ENCODE results near the gene PDIA4. TPM values are rescaled to one million over a fixed set of nuclear protein-coding genes. Genes with fewer than 3 reads are reported as not detected.

PDIA4 gene
- total RNA-seq, 4 donors from 2014 or later: 34.6 to 169 (median 68.7) TPM

GRCh38 chr7:149053384-149053783, 25.1 kb upstream of the PDIA4 start:
- TF ChIP-seq, protein P1, sequence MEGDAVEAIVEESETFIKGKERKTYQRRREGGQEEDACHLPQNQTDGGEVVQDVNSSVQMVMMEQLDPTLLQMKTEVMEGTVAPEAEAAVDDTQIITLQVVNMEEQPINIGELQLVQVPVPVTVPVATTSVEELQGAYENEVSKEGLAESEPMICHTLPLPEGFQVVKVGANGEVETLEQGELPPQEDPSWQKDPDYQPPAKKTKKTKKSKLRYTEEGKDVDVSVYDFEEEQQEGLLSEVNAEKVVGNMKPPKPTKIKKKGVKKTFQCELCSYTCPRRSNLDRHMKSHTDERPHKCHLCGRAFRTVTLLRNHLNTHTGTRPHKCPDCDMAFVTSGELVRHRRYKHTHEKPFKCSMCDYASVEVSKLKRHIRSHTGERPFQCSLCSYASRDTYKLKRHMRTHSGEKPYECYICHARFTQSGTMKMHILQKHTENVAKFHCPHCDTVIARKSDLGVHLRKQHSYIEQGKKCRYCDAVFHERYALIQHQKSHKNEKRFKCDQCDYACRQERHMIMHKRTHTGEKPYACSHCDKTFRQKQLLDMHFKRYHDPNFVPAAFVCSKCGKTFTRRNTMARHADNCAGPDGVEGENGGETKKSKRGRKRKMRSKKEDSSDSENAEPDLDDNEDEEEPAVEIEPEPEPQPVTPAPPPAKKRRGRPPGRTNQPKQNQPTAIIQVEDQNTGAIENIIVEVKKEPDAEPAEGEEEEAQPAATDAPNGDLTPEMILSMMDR (IDR thresholded peaks at IDR 0.05): no peak
- Histone ChIP-seq H3K4me3 (no peak overlapping the region), H3K9me3 (no peaks in the 10 kb centered on the region), H3K27me3 (no peaks in the 10 kb centered on the region), H3K4me1 (no peaks in the 10 kb centered on the region), H3K36me3 (no peaks in the 10 kb centered on the region), H3K27ac (no peak overlapping the region)
- DNase-seq: no peak
- intact Hi-C loops (cut with DNase I; ENCODE audit: low total_unique reads): no loop called here

- no peaks in the 10 kb centered on the region for H3K36me3 ChIP-seq
- no peak overlapping the region for H3K4me3 ChIP-seq
- H3K4me1 ChIP-seq: no peaks in the 10 kb centered on the region
- H3K27ac ChIP-seq: no peak overlapping the region
- intact Hi-C loops (cut with DNase I; ENCODE audit: low total_unique reads): no loop called here
- no peaks in the 10 kb centered on the region for H3K9me3 ChIP-seq
- H3K27me3 ChIP-seq: no peaks in the 10 kb centered on the region
- TF ChIP-seq, protein P1 (IDR thresholded peaks at IDR 0.05): no peak
- TF ChIP-seq POLR2A (IDR thresholded peaks at IDR 0.05): no peak
- no peak for DNase-seq
Observed at GRCh38 chr7:149050941-149051340, 22.6 kb upstream of the PDIA4 start.

- H3K27ac ChIP-seq: no peak overlapping the region
- TF ChIP-seq POLR2A (IDR thresholded peaks at IDR 0.05): no peak
- TF ChIP-seq, protein P1 (IDR thresholded peaks at IDR 0.05): no peak
- H3K9me3 ChIP-seq: no peaks in the 10 kb centered on the region
- no peaks in the 10 kb centered on the region for H3K36me3 ChIP-seq
- DNase-seq: no peak
- H3K4me1 ChIP-seq: no peaks in the 10 kb centered on the region
- H3K27me3 ChIP-seq: no peaks in the 10 kb centered on the region
- intact Hi-C loops (cut with DNase I; ENCODE audit: low total_unique reads): no loop called here
- no peak overlapping the region for H3K4me3 ChIP-seq
Observed at GRCh38 chr7:149048805-149049204, 20.5 kb upstream of the PDIA4 start.

- no peaks in the 10 kb centered on the region for H3K36me3 ChIP-seq
- no peaks in the 10 kb centered on the region for H3K4me1 ChIP-seq
- H3K27ac ChIP-seq: no peak overlapping the region
- intact Hi-C loops (cut with DNase I; ENCODE audit: low total_unique reads): no loop called here
- H3K27me3 ChIP-seq: no peaks in the 10 kb centered on the region
- no peaks in the 10 kb centered on the region for H3K9me3 ChIP-seq
- DNase-seq: no peak
- TF ChIP-seq, protein P1 (IDR thresholded peaks at IDR 0.05): no peak
- no peak for TF ChIP-seq POLR2A (IDR thresholded peaks at IDR 0.05)
- no peak overlapping the region for H3K4me3 ChIP-seq
Observed at GRCh38 chr7:149046416-149046815, 18.1 kb upstream of the PDIA4 start.

DNA sequence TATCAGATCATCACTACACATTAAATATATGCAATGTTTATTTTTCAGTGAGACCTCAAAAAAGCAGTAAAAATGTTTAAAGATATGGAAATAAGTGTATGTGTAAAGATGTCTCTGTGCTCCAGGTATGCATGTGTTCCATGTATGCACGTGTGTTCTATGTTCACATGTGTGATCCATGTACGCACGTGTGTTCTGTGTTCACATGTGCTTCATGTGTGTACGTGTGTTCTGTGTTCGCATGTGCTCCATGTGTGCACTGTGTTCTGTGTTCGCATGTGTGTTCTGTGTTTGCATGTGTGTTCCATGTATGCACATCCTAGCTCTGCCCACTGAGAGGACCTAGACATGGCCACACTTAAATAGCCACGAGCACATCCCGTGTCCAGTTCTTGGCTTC, 15.6 kb upstream of the PDIA4 start:
- no peaks in the 10 kb centered on the region for H3K4me1 ChIP-seq
- no peaks in the 10 kb centered on the region for H3K36me3 ChIP-seq
- no peak overlapping the region for H3K27ac ChIP-seq
- no peak overlapping the region for H3K4me3 ChIP-seq
- no peaks in the 10 kb centered on the region for H3K9me3 ChIP-seq
- no peaks in the 10 kb centered on the region for H3K27me3 ChIP-seq
- DNase-seq: no peak
- intact Hi-C loops (cut with DNase I; ENCODE audit: low total_unique reads): no loop called here
- TF ChIP-seq POLR2A (IDR thresholded peaks at IDR 0.05): no peak
- TF ChIP-seq, protein P1 (IDR thresholded peaks at IDR 0.05): no peak

All from uterus (tissue), 4 donors.